KMS-11 (cell line): ENCODE data around the gene ADGRB2.

Source experiments
- H2AFZ ChIP-seq: fragments of 200-600 bp; sonication (generic); 2 replicates; pipeline ENCODE4 v1.6.1; 2016; ENCODE audit warnings: antibody characterized with exemption, mixed run types, low read depth
- H3K27ac ChIP-seq: fragments of 200-600 bp; sonication (generic); 2 replicates; pipeline ENCODE4 v1.6.1; 2016; ENCODE audit warnings: mild to moderate bottlenecking, mixed run types
- H3K27me3 ChIP-seq: fragments of 200-600 bp; sonication (generic); 2 replicates; pipeline ENCODE4 v1.6.1; 2017; ENCODE audit warnings: mild to moderate bottlenecking, low read depth, mixed run types, moderate library complexity; ENCODE audit not compliant: insufficient read depth
- H3K36me3 ChIP-seq: fragments of 200-600 bp; sonication (generic); 2 replicates; pipeline ENCODE4 v1.6.1; 2017; ENCODE audit warnings: mild to moderate bottlenecking, mixed run types; ENCODE audit not compliant: insufficient read depth
- H3K4me1 ChIP-seq: fragments of 200-600 bp; sonication (generic); 2 replicates; pipeline ENCODE4 v1.6.1; 2016; ENCODE audit warnings: mild to moderate bottlenecking, low read depth, mixed run types; ENCODE audit not compliant: poor library complexity, severe bottlenecking
- H3K4me2 ChIP-seq: fragments of 200-600 bp; sonication (generic); 2 replicates; pipeline ENCODE4 v1.7.0; 2016; ENCODE audit warnings: mild to moderate bottlenecking, mixed run types
- H3K4me3 ChIP-seq: fragments of 200-600 bp; sonication (generic); IDR thresholded peaks from 2 replicates; pipeline ENCODE4 v1.6.1; 2017; ENCODE audit warnings: low read depth, low read length, mixed read lengths; ENCODE audit not compliant: insufficient read depth
- H3K79me2 ChIP-seq: fragments of 200-600 bp; sonication (generic); 2 replicates; pipeline ENCODE4 v1.6.1; 2016; ENCODE audit warnings: low read depth, mixed run types; ENCODE audit not compliant: insufficient read depth
- H3K9ac ChIP-seq: fragments of 200-600 bp; sonication (generic); 2 replicates; pipeline ENCODE4 v1.6.1; 2016; ENCODE audit warnings: mild to moderate bottlenecking, mixed run types
- H4K20me1 ChIP-seq: fragments of 200-600 bp; sonication (generic); 2 replicates; pipeline ENCODE4 v1.6.1; 2016; ENCODE audit warnings: mild to moderate bottlenecking, mixed run types; ENCODE audit not compliant: insufficient read depth
- TF ChIP-seq, protein P1 (sequence below): fragments of 200-600 bp; sonication (generic); conservative IDR thresholded peaks from 2 replicates; pipeline ENCODE4 v1.6.1; 2017; ENCODE audit warnings: low read depth, mild to moderate bottlenecking, antibody characterized with exemption, low read length, moderate library complexity, mixed read lengths

The ADGRB2 gene

DNA sequence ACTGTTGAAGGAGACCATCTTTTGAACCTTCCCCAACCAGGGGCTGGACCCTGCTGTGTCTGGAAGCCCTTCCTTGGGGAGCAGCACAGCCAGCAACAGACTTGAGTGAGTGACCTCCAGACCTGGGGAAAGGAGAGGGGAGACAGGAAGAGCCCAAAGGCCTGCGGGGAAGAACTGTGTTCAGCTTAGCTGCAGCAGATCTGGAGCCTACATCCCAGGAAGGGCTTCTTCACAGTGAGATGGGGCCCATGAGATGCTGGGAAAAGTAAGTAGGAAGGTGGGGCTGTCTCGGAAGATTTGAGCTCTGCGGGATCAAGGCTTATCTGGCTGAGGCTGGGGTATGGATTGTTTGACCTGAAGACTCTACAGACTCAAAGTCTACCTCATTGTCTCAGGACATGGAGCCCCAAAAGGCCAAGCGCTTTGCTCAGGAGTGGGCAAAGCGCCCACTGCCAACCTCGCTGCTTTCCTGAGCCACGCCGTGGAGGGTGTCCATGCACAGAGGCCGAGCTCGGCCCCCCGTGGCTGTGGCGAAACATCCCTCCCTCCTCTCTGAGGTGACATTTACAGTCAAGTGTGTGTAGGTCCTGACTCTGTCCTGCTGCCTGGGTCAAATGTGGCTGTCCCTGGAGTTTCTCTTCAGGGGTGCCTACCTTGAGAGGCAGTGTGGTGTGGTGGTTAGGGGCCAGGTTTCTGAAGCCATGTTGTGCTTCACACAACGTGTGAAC is 27.2 kb upstream of the ADGRB2 start:
- Histone ChIP-seq H3K36me3 (no peaks in the 10 kb centered on the region), H3K79me2 (no peaks in the 10 kb centered on the region), H3K9ac (no peak overlapping the region), H3K4me2 (no peak overlapping the region), H3K4me3 (no peak overlapping the region), H3K27ac (no peak overlapping the region), H4K20me1 (no peaks in the 10 kb centered on the region), H3K4me1 (peaks cover 9% of the 10 kb centered on the region), H2AFZ (no peak overlapping the region), H3K27me3 (peaks cover 2% of the 10 kb centered on the region; the same call in 1 of the 2 replicates)
- TF ChIP-seq, protein P1, sequence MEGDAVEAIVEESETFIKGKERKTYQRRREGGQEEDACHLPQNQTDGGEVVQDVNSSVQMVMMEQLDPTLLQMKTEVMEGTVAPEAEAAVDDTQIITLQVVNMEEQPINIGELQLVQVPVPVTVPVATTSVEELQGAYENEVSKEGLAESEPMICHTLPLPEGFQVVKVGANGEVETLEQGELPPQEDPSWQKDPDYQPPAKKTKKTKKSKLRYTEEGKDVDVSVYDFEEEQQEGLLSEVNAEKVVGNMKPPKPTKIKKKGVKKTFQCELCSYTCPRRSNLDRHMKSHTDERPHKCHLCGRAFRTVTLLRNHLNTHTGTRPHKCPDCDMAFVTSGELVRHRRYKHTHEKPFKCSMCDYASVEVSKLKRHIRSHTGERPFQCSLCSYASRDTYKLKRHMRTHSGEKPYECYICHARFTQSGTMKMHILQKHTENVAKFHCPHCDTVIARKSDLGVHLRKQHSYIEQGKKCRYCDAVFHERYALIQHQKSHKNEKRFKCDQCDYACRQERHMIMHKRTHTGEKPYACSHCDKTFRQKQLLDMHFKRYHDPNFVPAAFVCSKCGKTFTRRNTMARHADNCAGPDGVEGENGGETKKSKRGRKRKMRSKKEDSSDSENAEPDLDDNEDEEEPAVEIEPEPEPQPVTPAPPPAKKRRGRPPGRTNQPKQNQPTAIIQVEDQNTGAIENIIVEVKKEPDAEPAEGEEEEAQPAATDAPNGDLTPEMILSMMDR = no peak

DNA sequence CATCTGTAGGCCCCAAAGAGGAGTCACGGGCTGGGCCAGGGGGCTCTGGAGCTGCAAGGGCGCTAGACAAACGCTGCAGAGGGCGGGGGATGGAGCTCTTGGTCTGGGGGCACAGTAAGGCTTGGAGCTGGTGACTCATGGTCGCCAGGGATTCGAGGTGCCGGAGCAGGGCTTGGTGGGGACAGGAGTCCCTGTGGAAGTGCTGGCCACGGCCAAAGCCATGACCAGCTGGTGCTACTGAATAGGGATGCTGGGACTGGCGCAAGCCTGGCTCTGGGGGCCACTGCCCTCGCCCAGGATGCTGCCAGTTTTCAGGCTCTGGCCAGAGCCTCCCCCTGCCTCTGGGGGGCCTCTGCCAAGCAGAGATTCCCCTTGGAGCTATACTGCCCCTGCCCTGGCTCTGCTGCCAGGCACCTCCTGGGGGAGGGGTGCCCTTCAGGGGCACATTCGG is 26.5 kb upstream of the ADGRB2 start:
- TF ChIP-seq, protein P1 = no peak
- Histone ChIP-seq H3K36me3 (no peaks in the 10 kb centered on the region), H3K4me1 (peaks cover 9% of the 10 kb centered on the region), H3K27ac (no peak overlapping the region), H3K9ac (no peak overlapping the region), H4K20me1 (no peaks in the 10 kb centered on the region), H3K27me3 (peaks cover 2% of the 10 kb centered on the region; the same call in 1 of the 2 replicates), H2AFZ (no peak overlapping the region), H3K4me2 (no peak overlapping the region), H3K4me3 (no peak overlapping the region), H3K79me2 (no peaks in the 10 kb centered on the region)

GRCh38 chr1:31790140-31790539 is 26.0 kb upstream of the ADGRB2 start:
- H4K20me1 ChIP-seq = no peaks in the 10 kb centered on the region
- H3K9ac ChIP-seq = no peak overlapping the region
- TF ChIP-seq, protein P1 = no peak
- H3K27me3 ChIP-seq = peaks cover 2% of the 10 kb centered on the region; the same call in 1 of the 2 replicates
- H3K27ac ChIP-seq = no peak overlapping the region
- H3K79me2 ChIP-seq = no peaks in the 10 kb centered on the region
- no peak overlapping the region for H3K4me2 ChIP-seq
- no peak overlapping the region for H2AFZ ChIP-seq
- H3K4me3 ChIP-seq = no peak overlapping the region
- H3K4me1 ChIP-seq = peaks cover 9% of the 10 kb centered on the region
- no peaks in the 10 kb centered on the region for H3K36me3 ChIP-seq

DNA sequence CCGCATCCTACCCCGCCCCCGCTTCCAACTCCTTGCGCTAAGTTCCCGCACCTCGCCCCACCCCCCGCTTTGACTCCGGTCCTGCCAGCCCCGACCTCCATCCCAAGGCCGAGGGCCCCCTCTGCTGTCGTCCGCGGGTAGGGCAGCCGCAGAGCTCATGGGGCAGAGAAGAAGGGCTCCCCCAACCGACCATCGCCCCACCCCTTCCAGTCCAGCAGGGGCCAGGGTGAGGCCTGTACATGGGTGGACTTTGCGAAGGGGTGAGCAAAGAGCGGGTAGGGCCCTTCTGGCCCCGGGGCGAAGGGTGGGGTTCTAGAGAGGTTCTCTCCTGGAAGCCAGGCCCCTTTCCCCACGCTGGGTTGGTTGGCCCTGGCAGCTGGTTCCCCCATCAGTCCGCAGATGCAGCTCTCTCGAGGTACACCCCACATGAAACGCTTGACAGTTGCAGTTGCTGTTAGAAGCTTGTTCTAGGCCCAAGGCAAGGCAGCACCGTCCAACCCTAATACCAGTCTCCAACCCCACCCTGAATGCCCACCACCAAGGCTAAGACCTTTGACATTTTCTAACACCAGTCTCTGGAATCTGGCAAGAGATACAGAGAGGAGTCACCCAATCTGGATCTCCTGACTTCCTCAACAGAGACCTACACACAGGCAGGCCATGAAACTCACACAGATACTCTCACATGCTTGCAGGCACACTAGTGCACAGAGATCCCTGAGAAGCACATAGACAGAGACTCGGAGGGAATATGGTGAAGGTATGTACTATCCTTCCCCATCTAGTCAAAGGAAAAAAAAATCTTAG is 25.3 kb upstream of the ADGRB2 start:
- no peaks in the 10 kb centered on the region for H4K20me1 ChIP-seq
- peak overlapping the region; percentile 85 for H3K4me3 ChIP-seq
- H3K4me2 ChIP-seq = no peak overlapping the region; the same call in 1 of the 2 replicates
- TF ChIP-seq, protein P1 = peak; percentile 72
- no peaks in the 10 kb centered on the region; the same call in 1 of the 2 replicates for H3K27me3 ChIP-seq
- H3K79me2 ChIP-seq = no peaks in the 10 kb centered on the region
- H3K4me1 ChIP-seq = peaks cover 9% of the 10 kb centered on the region
- H3K9ac ChIP-seq = peak overlapping the region; percentile 94; the same call in 1 of the 2 replicates
- peak overlapping the region; percentile 88; the same call in 1 of the 2 replicates for H3K27ac ChIP-seq
- peak overlapping the region; percentile 95 for H2AFZ ChIP-seq
- H3K36me3 ChIP-seq = no peaks in the 10 kb centered on the region
